ENCODE measurements around the gene ORAI2.
"Not testable (repeated sequence)": the region's sequence is repeated elsewhere in the genome, so short reads cannot be mapped to it uniquely, and the experiment has no call there.

Gene ORAI2

DNA sequence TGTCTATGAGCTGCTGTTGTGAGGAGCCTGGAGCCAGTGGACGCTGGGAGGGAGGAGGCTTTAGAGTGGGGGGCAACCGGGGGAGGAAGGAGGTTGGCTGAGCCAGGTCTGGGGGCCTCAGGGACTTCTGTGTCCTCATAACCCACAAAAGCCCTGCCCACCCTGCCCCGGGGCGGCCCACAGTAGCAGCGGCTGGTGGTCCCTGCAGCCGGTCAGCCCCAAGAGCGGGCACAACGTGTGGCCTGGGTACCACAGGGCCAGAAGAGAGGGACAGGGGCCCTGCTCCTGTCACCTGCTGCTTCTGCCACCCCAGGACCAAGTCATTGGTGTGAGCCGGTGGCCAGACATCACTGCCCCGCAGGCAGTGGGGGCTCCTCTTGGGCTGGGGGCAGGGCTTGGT, 48.6 kb downstream of the ORAI2 start:
- not testable (repeated sequence) for H3K4me1 ChIP-seq; H4K20me1 ChIP-seq; H3K36me3 ChIP-seq; H3K27ac ChIP-seq; H3K27me3 ChIP-seq; H3K4me2 ChIP-seq; H3K9ac ChIP-seq; H3K4me3 ChIP-seq; H3K9me3 ChIP-seq (replicated peaks in 1 of 11)

DNA sequence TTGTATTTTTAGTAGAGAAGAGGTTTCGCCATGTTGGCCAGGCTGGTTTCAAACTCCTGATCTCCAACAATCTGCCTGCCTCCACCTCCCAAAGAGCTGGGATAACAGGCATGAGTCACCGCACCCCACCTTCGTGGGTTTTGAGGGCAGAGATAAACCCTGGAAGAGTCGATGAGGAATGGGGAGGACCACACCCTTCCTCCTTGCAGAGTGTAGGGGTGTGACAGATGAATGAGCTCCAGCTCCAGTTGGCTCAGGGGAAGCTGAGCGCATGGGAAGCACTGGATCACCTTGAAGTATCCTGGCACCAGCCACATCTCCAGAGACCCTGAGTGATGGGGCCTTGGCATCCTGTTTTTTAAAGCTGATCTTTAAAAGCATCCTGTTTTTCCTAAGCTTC, 50.9 kb downstream of the ORAI2 start:
- H3K27me3 ChIP-seq; H3K36me3 ChIP-seq; H3K4me2 ChIP-seq; H3K9me3 ChIP-seq (replicated peaks in 1 of 11); H3K4me3 ChIP-seq; H3K9ac ChIP-seq; H3K4me1 ChIP-seq; H3K27ac ChIP-seq; H4K20me1 ChIP-seq: not testable (repeated sequence)

DNA sequence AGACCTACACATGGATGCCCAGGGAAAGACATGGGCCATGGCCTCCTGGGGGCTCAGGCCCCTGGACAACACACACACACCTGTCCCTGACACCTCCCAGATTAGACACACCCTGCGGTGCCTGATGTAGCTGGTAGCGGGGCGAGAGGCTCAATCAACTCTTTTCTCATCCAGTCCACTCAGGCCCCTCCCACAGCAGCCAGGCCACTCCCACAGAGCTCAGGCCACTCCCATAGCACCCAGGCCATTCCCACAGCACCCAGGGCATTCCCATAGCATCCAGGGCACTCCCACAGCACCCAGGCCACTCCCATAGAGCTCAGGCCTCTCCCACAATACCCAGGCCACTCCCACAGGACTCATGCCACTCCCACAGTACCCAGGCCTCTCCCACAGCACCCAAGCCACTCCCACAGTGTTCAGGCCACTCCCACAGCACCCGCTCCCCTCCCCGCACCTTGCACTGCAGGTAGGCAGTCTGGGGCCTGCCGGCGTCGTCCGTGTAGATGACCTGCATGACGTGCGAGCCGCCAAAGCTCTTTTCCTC, 57.2 kb downstream of the ORAI2 start:
- not testable (repeated sequence) for H4K20me1 ChIP-seq; H3K9ac ChIP-seq; H3K9me3 ChIP-seq (replicated peaks in 1 of 11); H3K4me3 ChIP-seq; H3K4me1 ChIP-seq; H3K36me3 ChIP-seq; H3K27me3 ChIP-seq; H3K4me2 ChIP-seq; H3K27ac ChIP-seq

DNA sequence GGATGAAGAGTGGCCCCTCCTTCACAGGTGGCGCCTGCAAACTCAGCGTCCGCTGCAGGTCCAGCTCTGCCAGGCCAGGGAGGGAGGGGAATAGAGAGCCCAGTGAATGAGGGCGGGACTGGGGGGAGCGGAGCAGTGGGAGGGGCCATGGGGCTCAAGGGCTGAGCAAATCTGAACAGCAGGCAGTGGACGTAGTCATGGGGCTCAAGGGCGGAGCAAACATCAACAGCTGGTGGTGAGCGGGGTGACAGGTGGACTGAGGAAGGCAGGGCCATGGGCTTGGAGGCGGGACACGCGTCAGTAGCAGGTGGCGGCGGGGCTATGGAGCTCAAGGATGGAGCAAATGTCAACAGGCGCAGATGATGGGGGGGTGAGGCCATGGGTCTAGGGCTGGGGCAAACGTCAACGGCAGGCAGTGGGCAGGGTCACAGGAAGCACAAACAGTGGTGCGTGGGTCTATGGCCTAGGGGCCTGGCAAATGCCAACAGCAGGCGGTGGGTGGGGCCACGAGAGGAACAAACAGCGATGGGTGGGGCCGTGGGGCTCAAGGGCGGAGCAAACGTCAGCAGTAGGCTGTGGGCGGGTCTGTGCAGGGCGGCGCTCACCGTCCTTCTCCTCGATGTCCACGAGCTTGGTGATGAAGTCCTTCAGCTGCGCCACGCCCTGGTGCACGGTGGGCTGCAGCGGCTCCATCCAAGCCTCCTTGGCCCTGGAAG, 60.0 kb downstream of the ORAI2 start:
- not testable (repeated sequence) for H3K4me2 ChIP-seq; H3K9me3 ChIP-seq (replicated peaks in 1 of 11); H3K27me3 ChIP-seq

DNA sequence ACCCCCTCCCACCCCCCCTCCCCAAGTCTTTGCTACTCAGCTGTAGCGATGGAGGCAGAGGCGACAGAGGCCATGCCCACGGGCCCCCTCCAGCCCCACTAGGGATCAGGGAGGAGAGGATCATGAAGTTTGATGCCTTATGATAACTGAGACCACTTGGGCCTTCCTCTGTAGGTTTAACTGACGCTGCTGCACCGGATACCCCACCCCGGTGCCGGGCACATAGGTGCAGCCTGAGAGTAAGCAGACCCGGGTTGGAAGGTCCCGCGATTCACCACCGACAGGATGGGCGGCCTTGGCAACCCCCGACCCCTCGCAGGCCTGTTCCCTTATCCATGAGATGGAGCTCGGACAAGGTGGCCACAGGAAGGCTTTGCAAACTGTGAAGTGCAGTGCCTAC, 60.7 kb downstream of the ORAI2 start:
- H3K36me3 ChIP-seq; H3K4me3 ChIP-seq; H3K9me3 ChIP-seq (replicated peaks in 1 of 11); H3K27me3 ChIP-seq; H3K4me1 ChIP-seq; H4K20me1 ChIP-seq; H3K27ac ChIP-seq; H3K9ac ChIP-seq: not testable (repeated sequence)
- H3K4me2 ChIP-seq, result peak overlapping the region in 2 of 11 experiments; percentile 50 to 51; a peak in 4 of 22 replicates

More for the DNA sequence above, 60.0 kb downstream of the ORAI2 start:
- not testable (repeated sequence) for H4K20me1 ChIP-seq, H3K4me3 ChIP-seq, H3K9ac ChIP-seq, H3K4me1 ChIP-seq, H3K36me3 ChIP-seq, H3K27ac ChIP-seq

DNA sequence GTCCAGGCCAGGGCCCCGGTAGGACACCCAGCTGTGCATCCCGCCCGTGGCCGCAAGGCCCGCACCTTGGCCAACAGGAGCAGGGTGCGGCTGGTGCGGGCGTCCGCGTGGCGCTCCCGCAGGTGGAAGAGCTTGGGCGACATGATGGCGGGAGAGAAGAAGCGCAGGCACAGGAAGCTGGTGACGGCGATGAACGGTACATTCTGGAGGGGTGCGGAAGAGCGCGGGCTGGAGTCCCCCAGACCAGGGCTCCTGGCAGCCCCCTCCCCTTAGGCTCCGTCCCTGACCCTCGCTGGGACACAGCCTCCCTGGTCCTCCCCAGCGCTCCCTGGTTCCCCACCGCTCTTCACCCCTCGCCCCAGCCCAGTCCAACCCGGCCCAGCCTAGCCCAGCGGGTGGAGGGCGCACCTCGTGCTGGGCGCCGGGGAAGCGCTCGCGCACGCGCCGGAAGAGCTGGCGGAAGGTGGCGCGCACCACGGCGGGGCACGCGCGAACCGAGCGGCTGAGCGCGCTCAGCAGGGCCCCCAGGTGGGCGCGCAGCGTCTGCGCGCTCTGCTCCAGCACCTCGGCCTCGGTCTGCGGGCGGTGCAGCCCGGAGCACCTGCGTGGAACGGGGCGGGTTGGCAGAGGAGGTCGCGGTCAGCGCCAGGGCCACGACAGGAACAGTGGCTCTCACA, 61.2 kb downstream of the ORAI2 start:
- H3K4me1 ChIP-seq, H4K20me1 ChIP-seq: not testable (repeated sequence)

DNA sequence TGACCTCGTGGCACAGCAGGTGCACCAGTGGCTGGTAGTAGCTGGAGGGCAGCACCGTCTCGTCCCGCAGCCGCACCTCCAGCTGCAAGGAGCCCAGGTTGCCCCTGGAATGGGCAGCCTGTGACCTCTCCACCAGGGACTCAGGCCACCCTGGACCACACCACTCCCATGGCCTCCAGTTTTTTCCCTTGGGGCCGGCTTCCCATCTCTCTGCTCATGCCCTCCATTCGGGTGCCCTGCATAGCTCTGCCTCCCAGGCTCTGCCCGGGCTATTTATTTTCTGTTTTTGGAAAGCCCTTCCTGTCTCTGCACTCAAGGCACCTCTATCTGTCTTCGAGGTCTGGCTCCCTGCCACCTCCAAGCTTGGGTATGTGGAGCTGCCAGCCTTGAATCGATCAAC, 63.5 kb downstream of the ORAI2 start:
- not testable (repeated sequence) for H3K27ac ChIP-seq; H3K36me3 ChIP-seq; H3K9me3 ChIP-seq (replicated peaks in 1 of 11); H3K27me3 ChIP-seq; H3K4me3 ChIP-seq; H3K4me1 ChIP-seq; H3K4me2 ChIP-seq; H3K9ac ChIP-seq; H4K20me1 ChIP-seq

More for the DNA sequence above, 61.2 kb downstream of the ORAI2 start:
- H3K9me3 ChIP-seq (replicated peaks in 1 of 11); H3K27ac ChIP-seq; H3K27me3 ChIP-seq; H3K36me3 ChIP-seq; H3K9ac ChIP-seq; H3K4me2 ChIP-seq; H3K4me3 ChIP-seq: not testable (repeated sequence)

DNA sequence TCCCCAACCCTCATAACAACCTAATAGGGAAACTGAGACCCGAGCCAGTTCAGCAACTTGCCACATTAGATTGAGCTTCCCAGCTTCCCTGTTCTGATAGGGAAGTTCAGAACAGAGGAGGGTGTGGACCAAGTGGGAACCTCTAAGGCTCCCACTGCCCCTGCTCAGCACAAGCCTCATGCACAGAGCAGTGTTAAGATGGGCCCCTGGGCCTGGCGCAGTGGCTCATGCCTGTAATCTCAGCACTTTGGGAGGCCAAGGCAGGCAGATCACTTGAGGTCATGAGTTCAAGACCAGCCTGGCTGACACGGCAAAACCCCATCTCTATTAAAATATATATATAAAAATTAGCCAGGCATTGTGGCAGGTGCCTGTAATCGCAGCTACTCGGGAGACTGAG, 63.9 kb downstream of the ORAI2 start:
- not testable (repeated sequence) for H3K27ac ChIP-seq

DNA sequence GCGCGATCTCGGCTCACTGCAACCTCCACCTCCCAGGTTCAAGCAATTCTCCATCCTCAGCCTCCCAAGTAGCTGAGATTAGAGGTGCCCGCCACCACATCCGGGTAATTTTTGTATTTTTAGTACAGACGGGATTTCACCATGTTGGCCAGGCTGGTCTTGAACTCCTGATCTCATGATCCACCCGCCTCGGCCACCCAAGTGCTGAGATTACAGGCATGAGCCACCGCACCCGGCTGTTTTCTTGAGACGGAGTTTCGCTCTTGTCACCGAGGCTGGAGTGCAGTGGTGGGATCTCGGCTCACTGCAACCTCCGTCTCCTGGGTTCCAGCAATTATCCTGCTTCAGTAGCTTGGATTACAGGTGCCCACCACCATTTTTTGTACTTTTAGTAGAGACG, 64.9 kb downstream of the ORAI2 start:
- not testable (repeated sequence) for H3K9ac ChIP-seq; H3K9me3 ChIP-seq (replicated peaks in 1 of 11); H3K4me1 ChIP-seq; H3K27me3 ChIP-seq; H3K4me3 ChIP-seq; H3K27ac ChIP-seq; H4K20me1 ChIP-seq; H3K4me2 ChIP-seq; H3K36me3 ChIP-seq

More for the DNA sequence above, 63.9 kb downstream of the ORAI2 start:
- H3K4me1 ChIP-seq; H3K27me3 ChIP-seq; H4K20me1 ChIP-seq; H3K9me3 ChIP-seq (replicated peaks in 1 of 11); H3K36me3 ChIP-seq; H3K4me3 ChIP-seq; H3K4me2 ChIP-seq; H3K9ac ChIP-seq: not testable (repeated sequence)

DNA sequence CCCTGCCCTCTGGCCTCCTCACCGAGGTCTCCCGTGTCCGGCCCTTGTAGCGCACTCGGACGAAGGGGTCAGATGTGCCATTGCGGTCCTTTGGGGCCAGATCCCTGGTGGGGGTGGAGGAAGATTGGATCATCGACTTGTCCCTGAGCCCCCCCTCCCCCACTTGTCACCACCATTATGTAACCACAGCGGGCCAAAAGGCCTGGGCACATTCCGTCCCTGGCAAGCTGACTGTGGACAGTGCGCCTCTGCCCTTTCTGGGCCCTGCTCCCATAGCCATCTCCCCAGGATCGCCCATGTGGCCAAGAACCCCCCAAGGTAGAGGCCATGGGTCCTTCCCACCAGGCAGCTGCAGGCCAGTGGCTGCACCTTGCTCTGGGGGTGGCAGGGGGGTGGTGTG, 69.8 kb downstream of the ORAI2 start:
- H3K36me3 ChIP-seq; H3K27me3 ChIP-seq; H3K9ac ChIP-seq; H3K9me3 ChIP-seq (replicated peaks in 1 of 11); H3K4me3 ChIP-seq; H4K20me1 ChIP-seq; H3K27ac ChIP-seq; H3K4me1 ChIP-seq; H3K4me2 ChIP-seq: not testable (repeated sequence)

DNA sequence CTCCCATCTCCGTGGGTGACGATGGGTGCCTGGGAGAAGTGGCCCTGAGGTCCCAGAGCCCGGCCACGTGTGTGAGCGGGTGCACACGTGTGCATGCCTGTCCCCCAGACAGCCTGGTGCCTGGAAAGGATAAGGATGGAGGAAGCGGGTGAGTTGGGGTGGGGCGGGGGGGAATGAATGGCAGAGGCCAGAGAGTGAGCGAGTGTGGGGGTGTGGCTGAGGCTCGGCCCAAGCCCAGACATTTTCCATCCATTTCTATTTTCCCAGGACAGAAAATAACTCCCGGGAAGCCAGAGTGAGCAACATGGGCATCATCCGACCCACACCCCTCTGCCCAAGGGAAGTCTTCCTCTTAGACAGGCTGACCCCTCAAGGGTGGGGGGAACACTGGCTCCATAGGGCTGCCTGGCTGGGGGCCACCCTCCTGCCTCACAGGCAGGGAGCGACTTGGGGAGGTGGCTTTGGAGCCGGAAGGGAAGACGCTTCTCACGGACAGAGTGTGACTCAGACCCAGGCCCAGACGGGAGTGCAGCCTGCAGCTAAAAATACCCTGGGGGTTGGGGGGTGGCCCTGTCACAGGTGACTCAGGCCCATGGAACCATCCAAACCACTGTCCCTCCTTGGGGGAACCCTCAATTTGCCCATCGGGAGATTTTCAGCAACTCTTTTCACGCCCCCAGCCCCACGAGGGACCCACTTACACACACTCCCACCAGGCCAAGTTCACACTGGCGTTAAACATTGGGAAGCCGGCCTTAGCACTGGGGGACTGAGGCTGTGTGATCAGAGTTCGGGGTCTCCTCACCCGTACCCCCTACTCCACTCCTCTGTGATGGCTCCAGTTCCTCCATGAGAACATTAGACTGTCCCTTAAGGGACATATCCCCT, 72.2 kb downstream of the ORAI2 start:
- not testable (repeated sequence) for H3K9ac ChIP-seq, H3K4me3 ChIP-seq, H3K4me2 ChIP-seq

More for the DNA sequence above, 72.2 kb downstream of the ORAI2 start:
- not testable (repeated sequence) for H4K20me1 ChIP-seq; H3K27ac ChIP-seq; H3K36me3 ChIP-seq; H3K4me1 ChIP-seq; H3K27me3 ChIP-seq; H3K9me3 ChIP-seq (replicated peaks in 1 of 11)
